ENCODE measurements around the gene RRP15.

GRCh38 chr1:218367118-218367517 is 82.0 kb downstream of the RRP15 start:
- TF ChIP-seq CTCF (IDR thresholded peaks at IDR 0.05; ENCODE audit: low read length) (no peak), EZH2 (IDR thresholded peaks at IDR 0.05; ENCODE audit: borderline replicate concordance, low read length) (no peak)
